ENCODE measurements around the gene ARHGAP9. TPM values are rescaled to one million over a fixed set of nuclear protein-coding genes. Genes with fewer than 3 reads are reported as not detected.

Gene ARHGAP9
- total and polyA plus RNA-seq, 2 of the 8 experiments (the other 6 are each of a cell fraction or from before 2014, with no cell fraction given), result 3.2 to 6.0 TPM

DNA sequence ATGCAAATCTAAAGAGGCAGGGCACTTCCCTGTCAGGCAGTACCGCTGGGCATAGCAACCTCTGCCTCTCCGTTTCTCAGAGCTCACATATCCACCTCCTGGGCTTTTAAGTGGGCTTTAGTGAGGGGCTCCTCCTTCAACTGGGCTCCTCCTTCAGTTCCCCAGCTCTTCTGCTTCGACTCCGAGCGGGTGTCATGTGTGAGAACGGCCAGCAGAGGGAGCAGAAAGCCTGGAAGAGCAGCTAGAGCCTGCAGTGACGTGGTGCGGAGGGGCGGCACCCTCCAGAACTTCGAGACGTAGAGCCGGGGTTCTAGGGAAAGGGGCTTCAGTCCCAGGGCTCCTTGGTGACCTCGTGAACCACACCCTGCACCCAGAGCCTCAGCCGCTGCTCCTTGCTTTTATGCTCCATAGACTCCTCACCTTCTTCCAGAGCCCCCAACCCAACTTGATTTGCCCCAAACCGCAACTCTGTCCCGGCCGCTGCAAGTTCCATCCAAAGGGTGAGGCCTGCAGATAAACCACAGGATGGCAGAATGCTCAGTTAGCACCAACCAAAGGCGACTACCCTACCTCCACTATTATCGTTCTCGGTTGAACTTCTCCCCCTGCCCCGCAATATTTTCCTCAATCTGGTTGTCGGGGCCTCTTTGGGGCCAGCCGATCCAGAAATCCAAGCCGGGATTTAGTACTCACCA is 20.5 kb downstream of the ARHGAP9 start:
- Histone ChIP-seq H3K4me1 (replicated peaks in 1 of 4; ENCODE audit: control insufficient read depth in 3 of 4, insufficient read depth in 4 of 4, low read length in 3 of 4) (peaks cover 0 to 32% (median 20%) of the 10 kb centered on the region in 4 experiments; a peak in 6 of 7 replicates), H3K23ac (ENCODE audit: insufficient read length) (no peak overlapping the region), H2BK15ac (ENCODE audit: low read length) (no peak overlapping the region), H3K9me3 (ENCODE audit: insufficient read depth in 2 of 2, low read depth in 1 of 2, low read length in 1 of 2) (no peaks in the 10 kb centered on the region), H4K20me1 (replicated peaks in 1 of 2; ENCODE audit: control insufficient read depth in 1 of 2, insufficient read depth in 2 of 2, low read length in 2 of 2) (no peaks in the 10 kb centered on the region), H3K23me2 (ENCODE audit: low read depth, low read length) (peaks cover 14% of the 10 kb centered on the region), H2BK120ac (replicated peaks; ENCODE audit: low read depth, low read length) (no peak overlapping the region), H2BK12ac (ENCODE audit: low read depth, low read length) (no peak overlapping the region; the same call in 1 of the 2 replicates), H2BK5ac (ENCODE audit: low read depth, low read length) (0 out of 2 replicates have a peak overlapping the region, but pooled peaks have one; percentile 85), H2AFZ (ENCODE audit: low read length) (no peak overlapping the region), H3K36me3 (ENCODE audit: control insufficient read depth in 2 of 4, insufficient read depth in 4 of 4, low read length in 3 of 4) (peaks cover 0 to 4% (median 0%) of the 10 kb centered on the region in 4 experiments; a peak in 2 of 8 replicates), H2BK20ac (ENCODE audit: low read length) (no peak overlapping the region), H3K4ac (replicated peaks; ENCODE audit: insufficient read length, low read depth, low read length) (no peak overlapping the region), H3K14ac (ENCODE audit: insufficient read length) (no peak overlapping the region), H2AK5ac (ENCODE audit: low read depth, low read length) (no peak overlapping the region), H3K79me2 (ENCODE audit: control insufficient read depth in 1 of 2, insufficient read depth in 2 of 2, low read length in 2 of 2) (peaks cover 0 to 16% of the 10 kb centered on the region in 2 experiments; a peak in 1 of 4 replicates), H3K56ac (replicated peaks; ENCODE audit: insufficient read length, low read depth, low read length) (no peak overlapping the region), H4K5ac (ENCODE audit: insufficient read length, low read depth, low read length) (peak overlapping the region; percentile 37), H3K4me2 (ENCODE audit: insufficient read depth in 1 of 2, low read depth in 2 of 2, low read length in 2 of 2) (peak overlapping the region; percentile 85 to 95), H3K27ac (ENCODE audit: low read depth, low read length) (peak overlapping the region; percentile 27; the same call in 1 of the 2 replicates), H3K4me3 (ENCODE audit: extremely low read depth in 1 of 4, insufficient read depth in 2 of 4, low read depth in 3 of 4, low read length in 4 of 4) (peak overlapping the region; percentile 51 to 91 (median 76)), H3K18ac (ENCODE audit: extremely low read depth, low read length) (peak overlapping the region; percentile 55; the same call in 1 of the 2 replicates), H3K9ac (replicated peaks in 1 of 4; ENCODE audit: extremely low read depth in 1 of 4, low read depth in 3 of 4, low read length in 3 of 4) (peak overlapping the region in 2 of 4 experiments; percentile 40 to 44; a peak in 4 of 7 replicates), H4K91ac (replicated peaks; ENCODE audit: insufficient read length, low read length) (peak overlapping the region; percentile 8), H4K8ac (ENCODE audit: extremely low read depth, insufficient read depth, low read length) (no peak overlapping the region), H3K27me3 (replicated peaks in 1 of 4; ENCODE audit: control insufficient read depth in 3 of 4, extremely low read depth in 1 of 4, insufficient read depth in 3 of 4, low read length in 3 of 4) (no peaks in the 10 kb centered on the region), H3K79me1 (ENCODE audit: low read depth, low read length) (no peaks in the 10 kb centered on the region)
- 5% methylated on average over 24 of the region's 24 CpGs; no CpG with 5 or more reads in 1 of the 2 experiments for WGBS, 2 experiments (ENCODE audit: extremely low coverage in 1 of 2, insufficient coverage in 1 of 2, insufficient read length in 1 of 2, insufficient replicate concordance in 2 of 2, low coverage in 1 of 2, low lambda C conversion rate in 2 of 2, missing lambda C conversion rate in 1 of 2)
- FAIRE-seq (peak; percentile 58), DNase-seq (ENCODE audit: low read depth in 1 of 2, low spot score in 2 of 2) (peak; percentile 98)
- ChIA-PET POLR2A (ENCODE audit: partially characterized antibody) (interaction anchor here (0.6 to 6.4 kb wide), 23 partner anchors 9 to 371 kb away, joined by 3 to 51 read pairs (median 4); partner anchors contain the start of genes INHBC and SHMT2), CTCF (ENCODE audit: partially characterized antibody) (interaction anchor here (0.6 to 18.5 kb wide), 37 partner anchors 9 to 369 kb away, joined by 3 to 478 read pairs (median 4); partner anchors contain the start of genes ARHGAP9, DDIT3, INHBC and MARS1)
- TF ChIP-seq POLR2AphosphoS5 (IDR thresholded peaks at IDR 0.05; ENCODE audit: low read depth, low read length) (peak; percentile 84), SP4 (IDR thresholded peaks at IDR 0.05; ENCODE audit: low read length) (peak; percentile 77; the same call in 1 of the 2 replicates), BCL11A (IDR thresholded peaks at IDR 0.05; ENCODE audit: low read depth in 2 of 2, low read length in 2 of 2) (no peak), TBP (IDR thresholded peaks at IDR 0.05; ENCODE audit: low read depth, low read length) (peak; percentile 85; the same call in 1 of the 2 replicates), ASH2L (IDR thresholded peaks at IDR 0.05; ENCODE audit: low read length) (peak; percentile 60), EP300 (IDR thresholded peaks at IDR 0.05; ENCODE audit: borderline replicate concordance in 1 of 2, low read depth in 2 of 2, low read length in 2 of 2) (peak in 1 of 2 experiments; percentile 14; a peak in 1 of 3 replicates), MAFK (IDR thresholded peaks at IDR 0.05; ENCODE audit: low read depth, low read length) (no peak), FOSL1 (IDR thresholded peaks at IDR 0.05; ENCODE audit: insufficient read depth, low read depth, low read length) (no peak), NANOG (IDR thresholded peaks at IDR 0.05; ENCODE audit: insufficient read depth, low read depth, low read length, poor library complexity, severe bottlenecking) (peak; percentile 19)
- TF ChIP-seq, protein P1, sequence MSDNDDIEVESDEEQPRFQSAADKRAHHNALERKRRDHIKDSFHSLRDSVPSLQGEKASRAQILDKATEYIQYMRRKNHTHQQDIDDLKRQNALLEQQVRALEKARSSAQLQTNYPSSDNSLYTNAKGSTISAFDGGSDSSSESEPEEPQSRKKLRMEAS (IDR thresholded peaks at IDR 0.05), result peak; percentile 22; the same call in 1 of the 2 replicates

All from H1 (cell line).